Cardiac fibroblast (primary cell): ENCODE results near the gene MFF.
"Not testable (repeated sequence)": the region's sequence is repeated elsewhere in the genome, so short reads cannot be mapped to it uniquely, and the experiment has no call there.

Experiments used
- DNase-seq, 2 donors: peaks; one replicate each; pipeline versions ENCODE4 v3.0.0 to v3.0.0-alpha.2; 2010; ENCODE audit warnings: low read depth in 2 of 2
- H3K4me3 ChIP-seq, 2 donors: replicated peaks in 1 of 2; 1 replicate in 1 of 2; 2 replicates in 1 of 2; pipeline ENCODE4 v1.5.1; 2011; ENCODE audit warnings: low read depth in 2 of 2, low read length in 2 of 2, mild to moderate bottlenecking in 2 of 2, moderate library complexity in 1 of 2
- CTCF ChIP-seq: IDR thresholded peaks from one replicate; pipeline ENCODE4 v1.5.1; 2011; ENCODE audit warnings: low read depth, mild to moderate bottlenecking, low read length, inconsistent platforms

The MFF gene

GRCh38 chr2:227386630-227387029, 61.6 kb downstream of the MFF start:
- no peak overlapping the region for H3K4me3 ChIP-seq
- no peak for TF ChIP-seq CTCF
- DNase-seq, result no peak

DNA sequence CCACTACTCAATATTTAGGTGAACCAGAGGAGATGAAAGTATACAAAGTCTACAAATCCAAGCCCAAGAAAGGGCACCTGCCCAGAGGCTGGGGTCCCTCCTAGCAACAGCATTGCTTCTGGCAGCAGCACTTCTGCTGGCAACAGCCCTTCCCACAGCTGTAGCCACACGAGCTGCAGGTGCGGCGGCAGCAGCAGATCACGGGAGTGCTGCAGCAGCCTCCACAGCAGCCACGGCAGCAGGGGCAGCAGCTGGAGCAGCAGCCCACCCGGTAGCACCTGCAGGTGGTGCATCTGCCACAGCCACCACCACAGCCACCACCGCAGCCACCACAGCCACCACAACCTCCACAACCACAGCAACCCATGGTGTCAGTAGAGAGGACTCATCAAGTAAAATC, 62.5 kb downstream of the MFF start, which contains the start of gene SCYGR1:
TSS of gene SCYGR1 (minus strand) at position 367 of the 400 bp plus-strand sequence. CDS start at position 367, 0 bp downstream.
- not testable (repeated sequence) for DNase-seq, H3K4me3 ChIP-seq

GRCh38 chr2:227388537-227389011, 63.5 kb downstream of the MFF start:
- DNase-seq, result peak; percentile 97 to 99

DNA sequence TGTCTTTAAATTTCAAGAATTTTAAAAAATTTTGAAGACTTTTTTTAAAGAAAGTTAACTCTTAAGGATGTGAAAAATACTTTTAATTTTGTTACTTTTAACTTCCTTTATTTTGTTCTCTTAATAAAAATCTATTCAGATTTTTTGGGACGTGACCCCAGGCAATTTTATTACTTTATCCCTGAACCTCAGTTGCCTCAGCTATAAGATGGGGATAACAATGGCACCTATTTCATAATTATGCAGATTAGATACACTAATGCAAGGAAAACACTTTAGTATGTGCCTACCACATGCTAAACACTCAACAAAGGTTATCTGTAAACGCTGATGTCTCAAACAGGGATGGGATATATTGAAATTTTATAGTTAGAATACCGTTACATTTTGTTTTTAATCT, 64.2 kb downstream of the MFF start:
- no peak overlapping the region for H3K4me3 ChIP-seq
- no peak for TF ChIP-seq CTCF
- no peak for DNase-seq

More at GRCh38 chr2:227388537-227389011, 63.5 kb downstream of the MFF start:
- no peak for TF ChIP-seq CTCF
- H3K4me3 ChIP-seq, result no peak overlapping the region

- peak in 1 of 2 donors; percentile 53 for DNase-seq
- H3K4me3 ChIP-seq, result no peak overlapping the region
- no peak for TF ChIP-seq CTCF
Measured at GRCh38 chr2:227389661-227390060, 64.6 kb downstream of the MFF start.

DNA sequence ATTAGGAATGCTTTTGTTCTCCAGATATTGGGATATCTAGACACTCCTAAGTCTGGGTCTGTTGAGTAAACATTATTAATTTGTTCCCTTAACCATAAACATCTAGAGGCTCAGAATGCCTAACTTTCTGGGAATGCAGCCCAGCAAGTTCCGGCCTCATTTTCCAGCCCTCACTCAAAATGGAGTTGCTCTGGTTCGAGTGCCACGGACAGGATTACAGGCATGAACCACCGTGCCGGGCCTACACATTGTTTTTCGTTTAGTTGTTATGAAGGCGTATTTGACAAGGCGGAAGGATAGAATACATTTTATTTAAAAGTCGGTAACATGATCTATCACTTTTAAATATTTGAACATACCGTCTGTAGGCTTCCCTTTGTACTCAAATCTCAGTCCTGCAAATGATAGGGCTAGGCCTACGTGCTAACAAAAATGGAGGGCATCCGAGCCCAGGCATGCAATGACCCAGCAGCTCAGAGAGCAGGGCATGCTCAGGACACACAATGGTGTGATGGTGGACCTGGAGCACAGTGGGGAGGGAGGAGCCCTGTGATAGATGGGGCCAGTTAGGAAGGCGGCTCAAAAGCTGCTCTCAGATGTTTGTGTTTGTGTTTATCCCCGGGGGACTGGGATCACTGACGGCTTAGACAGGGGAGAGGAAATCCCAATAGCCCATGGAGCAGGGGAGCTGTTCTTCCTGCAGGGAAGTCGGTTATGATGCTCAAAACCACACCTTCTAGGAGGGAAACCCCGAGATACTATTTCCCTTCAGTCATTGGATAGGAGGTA, 65.6 kb downstream of the MFF start:
- no peak for DNase-seq

DNA sequence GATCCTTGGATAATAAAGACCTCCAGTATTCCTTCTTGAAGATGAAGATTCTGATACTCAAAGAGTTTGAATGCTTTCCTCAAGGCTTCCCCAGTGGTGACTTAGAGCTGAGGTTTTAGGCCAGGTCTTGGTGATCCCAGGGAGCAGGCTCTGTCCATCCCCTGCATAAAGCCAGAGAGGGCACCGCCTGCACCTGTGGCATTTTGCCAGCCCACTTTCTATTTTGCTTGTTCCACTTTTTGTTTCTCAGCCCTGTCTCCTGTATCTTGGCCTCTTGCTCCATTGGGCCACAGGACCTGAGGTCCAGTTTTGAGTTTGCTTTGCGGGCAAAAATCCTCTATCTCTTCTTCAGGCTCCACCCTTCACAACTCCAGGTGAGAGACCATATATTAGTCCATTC, 69.3 kb downstream of the MFF start:
- TF ChIP-seq CTCF, result no peak
- no peak overlapping the region for H3K4me3 ChIP-seq
- no peak for DNase-seq

More for the DNA sequence above, 65.6 kb downstream of the MFF start:
- no peak overlapping the region for H3K4me3 ChIP-seq
- TF ChIP-seq CTCF, result no peak
